Brain microvascular endothelial cell (primary cell): ENCODE data around the gene PPM1A.

Source experiments
- DNase-seq: peaks from one replicate; pipeline ENCODE4 v3.0.0-alpha.2; 2020
- H3K27ac ChIP-seq: fragments of 250-450 bp; sonication (Bioruptor Pico); 2 replicates; pipeline ENCODE4 v1.5.1; 2020; ENCODE audit warnings: mild to moderate bottlenecking, moderate library complexity
- H3K27me3 ChIP-seq: fragments of 250-450 bp; sonication (Bioruptor Pico); replicated peaks from 2 replicates; pipeline ENCODE4 v1.5.1; 2020; ENCODE audit warnings: mild to moderate bottlenecking
- H3K36me3 ChIP-seq: fragments of 250-450 bp; sonication (Bioruptor Pico); replicated peaks from 2 replicates; pipeline ENCODE4 v1.5.1; 2020; ENCODE audit warnings: mild to moderate bottlenecking
- H3K4me3 ChIP-seq: 2 replicates; pipeline ENCODE4 v1.5.1; 2011; ENCODE audit warnings: low read depth, mild to moderate bottlenecking, control low read depth, low read length, moderate library complexity
- CTCF ChIP-seq: IDR thresholded peaks from 2 replicates; pipeline ENCODE4 v1.5.1; 2011; ENCODE audit warnings: low read depth, mild to moderate bottlenecking, moderate library complexity, low read length, control low read depth, inconsistent platforms; ENCODE audit errors: missing control alignments
- in situ Hi-C: cut with HindIII; loops from 2 replicates; pipeline ENCODE4 v1.10.0; 2017; ENCODE audit warnings: low sequenced_read_pairs, low pct_ligation_motif_present

The PPM1A gene

GRCh38 chr14:60332869-60333268, 83.8 kb downstream of the PPM1A start:
- no peak for DNase-seq
- Histone ChIP-seq H3K36me3 (no peaks in the 10 kb centered on the region), H3K4me3 (no peak overlapping the region), H3K27ac (no peak overlapping the region), H3K27me3 (peaks cover 4% of the 10 kb centered on the region)
- TF ChIP-seq CTCF = no peak
- in situ Hi-C loops = no loop called here

- no peak for TF ChIP-seq CTCF
- Histone ChIP-seq H3K4me3 (no peak overlapping the region), H3K27ac (no peak overlapping the region), H3K36me3 (no peaks in the 10 kb centered on the region), H3K27me3 (peaks cover 3% of the 10 kb centered on the region)
- in situ Hi-C loops = no loop called here
- DNase-seq = no peak
Measured at GRCh38 chr14:60339571-60339970, 90.5 kb downstream of the PPM1A start.

- no peak overlapping the region for H3K27ac ChIP-seq
- TF ChIP-seq CTCF = no peak
- H3K27me3 ChIP-seq = no peaks in the 10 kb centered on the region
- in situ Hi-C loops = no loop called here
- H3K36me3 ChIP-seq = no peaks in the 10 kb centered on the region
- H3K4me3 ChIP-seq = no peak overlapping the region
- DNase-seq = no peak
Measured at GRCh38 chr14:60343571-60344071, 94.6 kb downstream of the PPM1A start.

GRCh38 chr14:60344751-60345150, 95.7 kb downstream of the PPM1A start:
- Histone ChIP-seq H3K36me3 (no peaks in the 10 kb centered on the region), H3K27ac (no peak overlapping the region), H3K27me3 (no peaks in the 10 kb centered on the region), H3K4me3 (no peak overlapping the region)
- in situ Hi-C loops = no loop called here
- no peak for DNase-seq
- no peak for TF ChIP-seq CTCF

GRCh38 chr14:60346706-60347105, 97.7 kb downstream of the PPM1A start:
- DNase-seq = no peak
- TF ChIP-seq CTCF = no peak
- in situ Hi-C loops = no loop called here
- Histone ChIP-seq H3K27me3 (no peaks in the 10 kb centered on the region), H3K36me3 (no peaks in the 10 kb centered on the region), H3K4me3 (no peak overlapping the region), H3K27ac (no peak overlapping the region)

- no peaks in the 10 kb centered on the region for H3K36me3 ChIP-seq
- no peak for TF ChIP-seq CTCF
- H3K27me3 ChIP-seq = no peaks in the 10 kb centered on the region
- in situ Hi-C loops = no loop called here
- no peak for DNase-seq
- H3K4me3 ChIP-seq = no peak overlapping the region
- H3K27ac ChIP-seq = no peak overlapping the region
Measured at GRCh38 chr14:60348211-60348610, 99.2 kb downstream of the PPM1A start.
